ENCODE measurements around the gene ANKRD13A. TPM values are rescaled to one million over a fixed set of nuclear protein-coding genes. Genes with fewer than 3 reads are reported as not detected.
"Not testable (repeated sequence)": the region's sequence is repeated elsewhere in the genome, so short reads cannot be mapped to it uniquely, and the experiment has no call there.

Gene ANKRD13A
- total RNA-seq, 1 donor from 2014 or later: 38.0 TPM

- H3K9me3 Mint-ChIP-seq (ENCODE audit: low read depth): no peaks in the 10 kb centered on the region
- no peak for DNase-seq (ENCODE audit: low spot score, unreplicated experiment)
- peak overlapping the region; percentile 81 for H3K4me3 Mint-ChIP-seq (ENCODE audit: low read depth)
- H3K36me3 Mint-ChIP-seq (ENCODE audit: insufficient read depth): peaks cover 7% of the 10 kb centered on the region
- no peaks in the 10 kb centered on the region for H3K27me3 Mint-ChIP-seq
- peaks cover 22% of the 10 kb centered on the region for H3K4me1 Mint-ChIP-seq (ENCODE audit: low read depth)
- peak overlapping the region; percentile 56 for H3K27ac Mint-ChIP-seq
- no peak for TF ChIP-seq CTCF (IDR thresholded peaks at IDR 0.05; ENCODE audit: unreplicated experiment)
Observed at GRCh38 chr12:110047297-110047940, 48.2 kb downstream of the ANKRD13A start.

- peak; percentile 48 for DNase-seq (ENCODE audit: low spot score, unreplicated experiment)
- H3K27me3 Mint-ChIP-seq: no peaks in the 10 kb centered on the region
- H3K4me1 Mint-ChIP-seq (ENCODE audit: low read depth): peaks cover 17% of the 10 kb centered on the region
- peak within 1 kb of the TSS; percentile 81 for H3K4me3 Mint-ChIP-seq (ENCODE audit: low read depth)
- TF ChIP-seq CTCF (IDR thresholded peaks at IDR 0.05; ENCODE audit: unreplicated experiment): no peak
- peak within 1 kb of the TSS; percentile 56 for H3K27ac Mint-ChIP-seq
- peaks cover 1% of the 10 kb centered on the region for H3K36me3 Mint-ChIP-seq (ENCODE audit: insufficient read depth)
- no peaks in the 10 kb centered on the region for H3K9me3 Mint-ChIP-seq (ENCODE audit: low read depth)
Observed at GRCh38 chr12:110048242-110049027, 49.2 kb downstream of the ANKRD13A start, which contains the start of gene C12orf76. TSS of gene C12orf76 (minus strand) at chr12:110048522. CDS start at chr12:110048495, 27 bp downstream.

- peak overlapping the region; percentile 56 for H3K27ac Mint-ChIP-seq
- DNase-seq (ENCODE audit: low spot score, unreplicated experiment); H3K27me3 Mint-ChIP-seq; H3K9me3 Mint-ChIP-seq (ENCODE audit: low read depth); H3K36me3 Mint-ChIP-seq (ENCODE audit: insufficient read depth): not testable (repeated sequence)
- H3K4me1 Mint-ChIP-seq (ENCODE audit: low read depth): peaks cover 17% of the 10 kb centered on the region
- peak overlapping the region; percentile 81 for H3K4me3 Mint-ChIP-seq (ENCODE audit: low read depth)
Observed at GRCh38 chr12:110049034-110049433, 49.8 kb downstream of the ANKRD13A start.

- Mint-ChIP-seq H3K4me3 (ENCODE audit: low read depth) (peak overlapping the region; percentile 81), H3K4me1 (ENCODE audit: low read depth) (peaks cover 17% of the 10 kb centered on the region)
- H3K27ac Mint-ChIP-seq; H3K36me3 Mint-ChIP-seq (ENCODE audit: insufficient read depth); DNase-seq (ENCODE audit: low spot score, unreplicated experiment); H3K27me3 Mint-ChIP-seq; H3K9me3 Mint-ChIP-seq (ENCODE audit: low read depth): not testable (repeated sequence)
Observed at GRCh38 chr12:110049666-110050065, 50.4 kb downstream of the ANKRD13A start.

GRCh38 chr12:110050927-110051326 lies 51.7 kb downstream of the ANKRD13A start:
- no peak overlapping the region for H3K4me3 Mint-ChIP-seq (ENCODE audit: low read depth)
- peaks cover 17% of the 10 kb centered on the region for H3K4me1 Mint-ChIP-seq (ENCODE audit: low read depth)
- H3K27me3 Mint-ChIP-seq: peaks cover 7% of the 10 kb centered on the region
- TF ChIP-seq CTCF (IDR thresholded peaks at IDR 0.05; ENCODE audit: unreplicated experiment): no peak
- no peaks in the 10 kb centered on the region for H3K9me3 Mint-ChIP-seq (ENCODE audit: low read depth)
- no peak overlapping the region for H3K27ac Mint-ChIP-seq
- DNase-seq (ENCODE audit: low spot score, unreplicated experiment): no peak
- no peaks in the 10 kb centered on the region for H3K36me3 Mint-ChIP-seq (ENCODE audit: insufficient read depth)

GRCh38 chr12:110055375-110056352 lies 56.4 kb downstream of the ANKRD13A start:
- not testable (repeated sequence) for H3K9me3 Mint-ChIP-seq (ENCODE audit: low read depth); H3K4me1 Mint-ChIP-seq (ENCODE audit: low read depth); H3K27ac Mint-ChIP-seq; H3K27me3 Mint-ChIP-seq; DNase-seq (ENCODE audit: low spot score, unreplicated experiment); H3K36me3 Mint-ChIP-seq (ENCODE audit: insufficient read depth); H3K4me3 Mint-ChIP-seq (ENCODE audit: low read depth)

GRCh38 chr12:110056643-110057042 lies 57.4 kb downstream of the ANKRD13A start:
- not testable (repeated sequence) for H3K27ac Mint-ChIP-seq; H3K4me3 Mint-ChIP-seq (ENCODE audit: low read depth); H3K4me1 Mint-ChIP-seq (ENCODE audit: low read depth); DNase-seq (ENCODE audit: low spot score, unreplicated experiment); H3K9me3 Mint-ChIP-seq (ENCODE audit: low read depth); H3K36me3 Mint-ChIP-seq (ENCODE audit: insufficient read depth)
- H3K27me3 Mint-ChIP-seq: peaks cover 11% of the 10 kb centered on the region
